Aorta (tissue), 5 donors: Measurements from ENCODE around the gene SMAD6. TPM values are rescaled to one million over a fixed set of nuclear protein-coding genes. Genes with fewer than 3 reads are reported as not detected.

ENCODE experiments used
- ATAC-seq: fragments of 200-7000 bp; cut with Tn5 transposase; one replicate; pipeline ENCODE4 v1.9.1; 2022; ENCODE audit warnings: moderate library complexity; ENCODE audit not compliant: low FRiP score
- DNase-seq, 2 donors: peaks; one replicate each; pipeline ENCODE4 v3.0.0-alpha.2; 2020
- H3K27ac ChIP-seq, 2 donors: one replicate each; pipeline ENCODE4 v1.5.1; 2013; ENCODE audit warnings: low read length in 2 of 2, mild to moderate bottlenecking in 2 of 2, moderate library complexity in 2 of 2, control low read depth in 1 of 2, inconsistent platforms in 1 of 2, low read depth in 1 of 2
- H3K27me3 ChIP-seq, 2 donors: one replicate each; pipeline ENCODE4 v1.6.1; 2013; ENCODE audit warnings: control low read depth in 1 of 2, low read length in 1 of 2, mild to moderate bottlenecking in 1 of 2, moderate library complexity in 1 of 2; ENCODE audit not compliant: insufficient read depth in 2 of 2, control insufficient read depth in 1 of 2
- H3K36me3 ChIP-seq, 2 donors: one replicate each; pipeline ENCODE4 v1.6.1; 2013; ENCODE audit warnings: control low read depth in 1 of 2, low read length in 1 of 2, mild to moderate bottlenecking in 1 of 2; ENCODE audit not compliant: insufficient read depth in 2 of 2, control insufficient read depth in 1 of 2
- H3K4me1 ChIP-seq, 2 donors: one replicate each; pipeline ENCODE4 v1.6.1; 2013; ENCODE audit warnings: low read length in 2 of 2, control low read depth in 1 of 2, mild to moderate bottlenecking in 1 of 2, moderate library complexity in 1 of 2; ENCODE audit not compliant: insufficient read depth in 2 of 2, control insufficient read depth in 1 of 2
- H3K4me3 ChIP-seq, 2 donors: one replicate each; pipeline ENCODE4 v1.5.1; 2013; ENCODE audit warnings: low read length in 2 of 2, control low read depth in 1 of 2, mild to moderate bottlenecking in 1 of 2
- H3K9me3 ChIP-seq: one replicate; pipeline ENCODE4 v1.6.1; 2013; ENCODE audit warnings: mild to moderate bottlenecking, low read length; ENCODE audit not compliant: control insufficient read depth
- WGBS, 2 donors: extraction: QIAGEN DNeasy Blood & Tissue Kit; methylation state at CpG; one replicate each; pipeline ENCODE4 v1.1.7; 2013; 5-methylcytosine and 5-hydroxymethylcytosine counted together
- intact Hi-C, 2 donors: fragments of 100-400 bp; cut with DNase I; formaldehyde crosslinking; loops; one replicate each; pipeline versions ENCODE4 v1.14.2 to v1.15.0; 2022
- long read RNA-seq, 2 donors: library from polyadenylated mRNA; unstranded; transcript quantifications; one replicate each; pipeline ENCODE4 v2.0.0, GENCODE V29; 2020 to 2021
- polyA plus RNA-seq, 2 donors: library from polyadenylated mRNA; stranded (reverse); fragments of 200-250 nt; gene quantifications; one replicate each; pipeline ENCODE4 v1.2.3, GENCODE V29; 2013
- total RNA-seq, 2 donors: library from RNA; stranded (reverse); fragmentation: NEBNext Ultra II Directional; extraction: Animal tissue kit (Norgen Biotek cat#: 25700); gene quantifications; one replicate each; pipeline ENCODE4 v1.2.1, GENCODE V29; 2021
- donor health status: healthy with polysubstance abuse.
- donor health status: Bipolar disorder and iron deficiency.
- donor health status: DM: no; HTN: no; CAD: no.
- donor health status: DM: no; HTN: no; CAD: no.
- donor health status: DM: yes; HTN: yes; CAD: no.

SMAD6 gene
- total RNA-seq (10 to 100 TPM; 34.8 to 92.0 TPM), polyA plus RNA-seq (10 to 100 TPM in 1 of 2 donors, 1 to 10 TPM in 1; 7.1 to 14.3 TPM)
- long read RNA-seq, donor 1, full-length matches to known transcripts = 3 of 22 reads
- long read RNA-seq, donor 1, partial matches to known transcripts = 3 of 22 reads
- long read RNA-seq, donor 1, other reads (novel, unspliced or antisense) = 16 of 22 reads
- long read RNA-seq, donor 2, full-length matches to known transcripts = 73 of 122 reads
- long read RNA-seq, donor 2, partial matches to known transcripts = 7 of 122 reads
- long read RNA-seq, donor 2, other reads (novel, unspliced or antisense) = 42 of 122 reads

DNA sequence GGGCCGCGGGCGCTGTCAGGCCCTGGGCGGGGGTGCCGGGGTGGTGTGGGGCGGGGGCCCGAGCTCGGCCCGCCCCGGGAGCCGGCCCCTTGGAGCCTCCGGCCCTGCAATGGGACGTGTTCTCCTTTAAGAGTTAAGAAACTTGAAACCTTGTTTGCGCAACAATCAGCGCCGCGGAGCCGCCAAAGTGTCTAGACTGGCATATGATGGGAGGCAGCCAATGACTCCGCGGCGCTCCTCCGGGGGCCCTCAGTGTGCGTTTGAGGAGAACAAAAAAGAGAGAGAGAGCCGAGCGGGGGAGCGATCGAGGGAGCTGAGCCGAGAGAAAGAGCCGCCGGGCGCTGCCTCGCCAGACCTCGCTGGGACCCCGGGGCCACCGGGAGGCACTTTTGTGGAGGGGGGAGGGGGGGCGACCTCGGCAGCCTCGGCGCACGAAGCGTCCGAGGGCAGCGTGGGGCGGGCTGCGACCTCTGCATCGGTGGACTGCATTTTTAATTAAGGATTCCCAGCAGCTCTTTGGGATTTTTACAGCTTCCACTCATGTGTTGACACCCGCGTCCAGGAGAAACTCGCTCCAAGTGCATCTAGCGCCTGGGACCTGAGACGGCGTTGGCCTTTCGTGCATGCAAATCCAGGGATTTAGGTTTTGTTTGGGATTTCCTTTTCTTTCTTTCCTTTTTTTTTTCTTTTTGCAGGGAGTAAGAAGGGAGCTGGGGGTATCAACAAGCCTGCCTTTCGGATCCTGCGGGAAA, at the start of gene SMAD6:
Gene SMAD6, plus strand, starts transcription at position 202 of the 752 bp plus-strand sequence. CDS start 1,023 bp downstream, outside the sequence.
- H3K9me3 ChIP-seq = no peaks in the 10 kb centered on the region
- intact Hi-C loops = loop anchor here (2.0 to 5.0 kb wide), 3 partner anchors 73 to 150 kb away; no protein-coding TSS in a partner anchor

DNA sequence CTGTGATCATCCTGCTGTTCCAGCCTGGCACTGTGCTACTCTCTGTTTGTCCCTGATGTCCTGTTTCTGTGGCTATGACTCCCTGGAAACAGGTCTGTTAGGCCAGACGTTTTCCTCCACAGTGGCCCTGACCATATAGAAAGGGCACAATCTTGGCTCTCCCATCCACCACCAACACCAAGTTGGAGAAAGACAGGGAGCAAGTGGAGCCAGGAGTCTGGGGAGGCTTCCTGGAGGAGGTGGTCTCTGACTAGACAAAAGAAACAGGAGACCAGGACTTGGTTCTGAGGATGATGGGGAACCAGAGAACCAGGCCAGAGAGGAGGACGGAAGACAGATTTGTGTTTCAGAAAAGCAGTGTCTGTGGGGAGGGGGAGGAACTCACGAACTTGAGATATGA, 49.2 kb upstream of the SMAD6 start:
- DNase-seq (peak in 1 of 2 donors; percentile 14), ATAC-seq (no peak)
- intact Hi-C loops = no loop called here
- H3K9me3 ChIP-seq = no peaks in the 10 kb centered on the region
- H3K27ac ChIP-seq = no peak overlapping the region
- H3K36me3 ChIP-seq = no peaks in the 10 kb centered on the region
- no peaks in the 10 kb centered on the region for H3K27me3 ChIP-seq
- H3K4me3 ChIP-seq = no peak overlapping the region
- WGBS, 2 donors = 77 to 79% methylated on average over 3 of the region's 3 CpGs
- no peaks in the 10 kb centered on the region for H3K4me1 ChIP-seq

More for the DNA sequence above, at the start of gene SMAD6:
- 1% methylated on average over 45 to 55 of the region's 55 CpGs for WGBS, 2 donors
- Histone ChIP-seq H3K27me3 (no peaks in the 10 kb centered on the region), H3K36me3 (no peaks in the 10 kb centered on the region), H3K27ac (peak within 1 kb of the TSS; percentile 62 to 94), H3K4me3 (peak within 1 kb of the TSS; percentile 88 to 96), H3K4me1 (no peaks in the 10 kb centered on the region)
- DNase-seq (peak; percentile 98), ATAC-seq (peak; percentile 89)

DNA sequence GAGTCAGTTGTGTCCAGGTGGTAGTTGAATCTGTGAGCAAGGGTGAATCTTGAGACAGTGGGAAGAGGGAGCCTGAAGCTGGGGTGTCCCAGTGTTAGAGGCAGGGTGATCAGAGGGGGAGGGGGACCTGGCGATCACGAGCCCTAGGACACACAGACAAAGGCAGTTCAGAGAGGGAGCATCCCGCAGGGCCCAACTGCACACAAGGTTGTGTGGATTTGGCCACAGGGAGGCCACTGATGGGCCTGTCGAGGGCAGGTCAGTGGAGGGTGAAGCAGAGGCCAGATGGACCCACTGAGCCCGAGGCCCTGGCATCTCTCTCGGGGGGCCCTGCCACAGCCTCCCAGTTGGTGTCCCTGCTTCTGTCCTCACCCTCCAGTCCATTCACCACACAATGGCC, 48.6 kb upstream of the SMAD6 start:
- Histone ChIP-seq H3K27ac (no peak overlapping the region), H3K36me3 (no peaks in the 10 kb centered on the region), H3K27me3 (no peaks in the 10 kb centered on the region), H3K4me1 (no peaks in the 10 kb centered on the region), H3K9me3 (no peaks in the 10 kb centered on the region), H3K4me3 (no peak overlapping the region)
- DNase-seq (peak in 1 of 2 donors; percentile 40), ATAC-seq (no peak)
- 94 to 97% methylated on average over 6 of the region's 6 CpGs for WGBS, 2 donors
- intact Hi-C loops = no loop called here

DNA sequence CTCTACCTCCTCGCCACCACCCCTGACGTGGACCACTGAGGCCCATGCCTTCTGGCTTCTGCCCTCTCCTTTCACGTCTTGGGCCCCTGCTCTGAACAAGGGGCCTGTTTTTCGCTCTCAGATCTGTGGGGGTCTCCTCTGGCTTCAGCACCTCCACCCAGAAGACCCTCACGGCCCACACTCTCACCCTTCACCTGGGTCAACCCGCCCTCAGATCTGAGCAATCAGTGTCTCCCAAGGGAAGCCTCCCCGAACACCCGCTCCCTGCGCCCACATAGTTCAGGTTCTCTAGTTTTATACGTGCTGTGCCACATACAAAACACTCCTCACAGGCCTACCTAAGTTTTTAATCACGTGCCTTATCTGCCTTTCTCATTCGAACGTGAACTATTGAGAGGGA, 48.2 kb upstream of the SMAD6 start:
- Histone ChIP-seq H3K4me3 (no peak overlapping the region), H3K27ac (no peak overlapping the region), H3K9me3 (no peaks in the 10 kb centered on the region), H3K4me1 (no peaks in the 10 kb centered on the region), H3K36me3 (no peaks in the 10 kb centered on the region), H3K27me3 (no peaks in the 10 kb centered on the region)
- 91 to 92% methylated on average over 13 of the region's 13 CpGs for WGBS, 2 donors
- no peak for ATAC-seq
- DNase-seq = peak in 1 of 2 donors; percentile 24
- intact Hi-C loops = no loop called here

DNA sequence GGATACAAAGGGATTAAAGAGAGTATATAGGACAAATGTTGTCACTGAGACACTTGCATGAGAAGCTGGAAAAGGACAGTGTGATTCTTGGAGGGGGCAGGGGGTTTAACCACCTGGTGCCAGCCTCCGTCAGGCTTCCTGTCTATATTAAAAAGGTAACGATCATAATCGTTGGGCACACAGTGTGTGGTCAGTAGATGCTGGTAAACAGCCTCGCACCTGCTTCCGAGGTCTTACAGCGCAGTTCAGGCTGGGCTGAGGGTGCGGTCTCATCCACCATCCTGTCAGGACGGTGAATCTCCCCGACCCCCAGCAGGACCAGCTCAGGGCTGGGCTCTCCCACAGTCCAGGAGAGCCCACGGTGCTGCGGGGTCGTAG, 47.7 kb upstream of the SMAD6 start:
- ATAC-seq = no peak
- no peaks in the 10 kb centered on the region for H3K4me1 ChIP-seq
- no peak overlapping the region for H3K4me3 ChIP-seq
- H3K27me3 ChIP-seq = no peaks in the 10 kb centered on the region
- no peaks in the 10 kb centered on the region for H3K9me3 ChIP-seq
- DNase-seq = no peak
- WGBS, 2 donors = 78 to 81% methylated on average over 12 of the region's 12 CpGs
- H3K36me3 ChIP-seq = no peaks in the 10 kb centered on the region
- intact Hi-C loops = no loop called here
- H3K27ac ChIP-seq = no peak overlapping the region

DNA sequence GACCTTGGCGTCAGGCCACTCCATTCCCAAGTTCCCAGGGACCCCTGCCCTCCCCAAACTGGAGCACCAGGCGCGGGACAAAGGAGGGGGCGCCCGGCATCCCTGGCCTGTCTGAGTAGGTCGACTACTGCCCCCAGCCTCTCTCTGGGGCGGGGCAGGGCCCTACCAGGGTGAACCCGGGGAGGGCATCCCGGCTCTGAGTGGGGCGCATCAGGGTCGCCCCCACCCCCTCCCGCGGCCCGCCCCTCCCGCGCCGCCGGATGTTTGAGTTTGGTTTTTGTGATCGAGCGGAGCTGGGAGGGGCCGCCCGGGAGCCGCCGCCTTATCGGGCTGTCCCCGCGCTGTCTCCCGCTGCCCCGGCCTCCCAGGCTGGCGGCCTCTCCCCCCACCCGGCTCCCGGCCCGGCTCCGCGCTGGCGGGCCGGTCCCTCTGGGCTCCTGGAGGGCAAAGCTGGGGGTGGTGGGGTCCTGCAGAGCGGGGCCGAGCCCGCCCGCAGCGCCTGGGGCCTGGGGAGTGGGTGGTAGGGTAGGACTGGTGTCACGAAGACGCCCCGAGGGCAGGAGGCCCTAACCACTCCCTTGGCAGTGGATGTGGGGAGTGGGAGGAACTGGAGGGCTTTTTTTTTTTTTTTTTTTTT, 47.2 kb upstream of the SMAD6 start:
- Histone ChIP-seq H3K27ac (no peak overlapping the region), H3K36me3 (no peaks in the 10 kb centered on the region), H3K27me3 (no peaks in the 10 kb centered on the region), H3K4me1 (no peaks in the 10 kb centered on the region), H3K9me3 (no peaks in the 10 kb centered on the region), H3K4me3 (no peak overlapping the region)
- DNase-seq (peak; percentile 54 to 79), ATAC-seq (peak; percentile 51)
- intact Hi-C loops = no loop called here
- 31 to 32% methylated on average over 32 to 45 of the region's 45 CpGs for WGBS, 2 donors

DNA sequence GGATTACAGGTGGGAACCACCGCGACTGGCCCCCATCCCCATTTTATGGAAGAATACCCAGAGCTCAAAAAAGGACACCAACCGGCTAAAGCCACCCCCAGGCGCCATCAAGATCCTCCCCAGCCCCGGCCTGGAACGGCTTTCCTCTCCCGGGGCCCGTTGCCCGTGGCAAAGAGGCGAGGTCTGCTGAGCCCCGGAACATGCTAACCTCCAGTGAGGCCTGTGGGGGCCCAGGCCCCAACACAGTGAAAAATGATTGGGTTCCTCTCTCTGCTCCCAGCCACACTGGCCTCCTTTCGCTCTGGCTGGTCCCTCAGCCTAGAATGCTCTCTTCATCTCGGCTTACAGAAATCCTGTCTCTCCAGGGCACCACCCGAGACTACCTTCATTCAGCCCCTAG, 46.5 kb upstream of the SMAD6 start:
- H3K27me3 ChIP-seq = no peaks in the 10 kb centered on the region
- DNase-seq (peak in 1 of 2 donors; percentile 40), ATAC-seq (no peak)
- intact Hi-C loops = no loop called here
- no peaks in the 10 kb centered on the region for H3K4me1 ChIP-seq
- H3K4me3 ChIP-seq = no peak overlapping the region
- H3K9me3 ChIP-seq = no peaks in the 10 kb centered on the region
- H3K27ac ChIP-seq = no peak overlapping the region
- H3K36me3 ChIP-seq = no peaks in the 10 kb centered on the region
- 94 to 96% methylated on average over 14 of the region's 14 CpGs for WGBS, 2 donors

DNA sequence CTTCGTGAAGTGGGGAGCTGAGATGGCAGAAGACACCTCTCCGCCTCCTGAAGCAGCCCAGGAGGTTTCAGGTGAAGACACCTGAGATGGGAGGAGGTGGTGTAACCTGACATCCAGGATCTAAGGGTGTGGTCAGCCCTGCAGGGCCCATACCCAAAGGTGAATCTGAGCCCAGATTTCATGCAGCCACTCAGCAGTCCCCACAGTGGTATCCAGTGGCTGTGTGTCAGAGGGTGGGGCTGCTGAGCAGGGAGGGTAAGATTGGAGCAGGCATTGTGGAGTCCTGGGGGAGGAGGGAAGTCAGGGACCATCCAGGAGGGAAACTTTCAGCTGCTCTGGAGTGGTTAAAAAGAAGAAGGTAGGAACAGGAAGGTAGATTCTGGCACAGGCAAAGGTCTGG, 46.0 kb upstream of the SMAD6 start:
- Histone ChIP-seq H3K4me1 (no peaks in the 10 kb centered on the region), H3K27ac (no peak overlapping the region), H3K27me3 (no peaks in the 10 kb centered on the region), H3K4me3 (no peak overlapping the region), H3K36me3 (no peaks in the 10 kb centered on the region), H3K9me3 (no peaks in the 10 kb centered on the region)
- ATAC-seq (no peak), DNase-seq (peak in 1 of 2 donors; percentile 17)
- WGBS, 2 donors = 98 to 99% methylated on average over 2 of the region's 2 CpGs
- intact Hi-C loops = no loop called here
